Aorta (tissue), 5 donors: ENCODE data around the gene RSL24D1. TPM values are rescaled to one million over a fixed set of nuclear protein-coding genes. Genes with fewer than 3 reads are reported as not detected.

Experiments used
- ATAC-seq: fragments of 200-7000 bp; cut with Tn5 transposase; one replicate; pipeline ENCODE4 v1.9.1; 2022; ENCODE audit warnings: moderate library complexity; ENCODE audit not compliant: low FRiP score
- DNase-seq, 2 donors: peaks; one replicate each; pipeline ENCODE4 v3.0.0-alpha.2; 2020
- H3K27ac ChIP-seq, 2 donors: one replicate each; pipeline ENCODE4 v1.5.1; 2013; ENCODE audit warnings: low read length in 2 of 2, mild to moderate bottlenecking in 2 of 2, moderate library complexity in 2 of 2, control low read depth in 1 of 2, inconsistent platforms in 1 of 2, low read depth in 1 of 2
- H3K27me3 ChIP-seq, 2 donors: one replicate each; pipeline ENCODE4 v1.6.1; 2013; ENCODE audit warnings: control low read depth in 1 of 2, low read length in 1 of 2, mild to moderate bottlenecking in 1 of 2, moderate library complexity in 1 of 2; ENCODE audit not compliant: insufficient read depth in 2 of 2, control insufficient read depth in 1 of 2
- H3K36me3 ChIP-seq, 2 donors: one replicate each; pipeline ENCODE4 v1.6.1; 2013; ENCODE audit warnings: control low read depth in 1 of 2, low read length in 1 of 2, mild to moderate bottlenecking in 1 of 2; ENCODE audit not compliant: insufficient read depth in 2 of 2, control insufficient read depth in 1 of 2
- H3K4me1 ChIP-seq, 2 donors: one replicate each; pipeline ENCODE4 v1.6.1; 2013; ENCODE audit warnings: low read length in 2 of 2, control low read depth in 1 of 2, mild to moderate bottlenecking in 1 of 2, moderate library complexity in 1 of 2; ENCODE audit not compliant: insufficient read depth in 2 of 2, control insufficient read depth in 1 of 2
- H3K4me3 ChIP-seq, 2 donors: one replicate each; pipeline ENCODE4 v1.5.1; 2013; ENCODE audit warnings: low read length in 2 of 2, control low read depth in 1 of 2, mild to moderate bottlenecking in 1 of 2
- H3K9me3 ChIP-seq: one replicate; pipeline ENCODE4 v1.6.1; 2013; ENCODE audit warnings: mild to moderate bottlenecking, low read length; ENCODE audit not compliant: control insufficient read depth
- WGBS, 2 donors: extraction: QIAGEN DNeasy Blood & Tissue Kit; methylation state at CpG; one replicate each; pipeline ENCODE4 v1.1.7; 2013; 5-methylcytosine and 5-hydroxymethylcytosine counted together
- intact Hi-C, 2 donors: fragments of 100-400 bp; cut with DNase I; formaldehyde crosslinking; loops; one replicate each; pipeline versions ENCODE4 v1.14.2 to v1.15.0; 2022
- polyA plus RNA-seq, 2 donors: library from polyadenylated mRNA; stranded (reverse); fragments of 200-250 nt; gene quantifications; one replicate each; pipeline ENCODE4 v1.2.3, GENCODE V29; 2013
- total RNA-seq, 2 donors: library from RNA; stranded (reverse); fragmentation: NEBNext Ultra II Directional; extraction: Animal tissue kit (Norgen Biotek cat#: 25700); gene quantifications; one replicate each; pipeline ENCODE4 v1.2.1, GENCODE V29; 2021
- donor health status: healthy with polysubstance abuse.
- donor health status: Bipolar disorder and iron deficiency.
- donor health status: DM: no; HTN: no; CAD: no.
- donor health status: DM: no; HTN: no; CAD: no.
- donor health status: DM: yes; HTN: yes; CAD: no.

Gene RSL24D1
- total and polyA plus RNA-seq, 4 donors, result 64.9 to 204 (median 77.2) TPM

GRCh38 chr15:55224892-55225291 is 28.2 kb upstream of the RSL24D1 start:
- H3K36me3 ChIP-seq, result peaks cover 2 to 4% of the 10 kb centered on the region in 2 donors
- no peaks in the 10 kb centered on the region for H3K9me3 ChIP-seq
- DNase-seq, result no peak
- H3K27me3 ChIP-seq, result no peaks in the 10 kb centered on the region
- intact Hi-C loops, result no loop called here
- ATAC-seq, result no peak
- H3K27ac ChIP-seq, result no peak overlapping the region
- H3K4me1 ChIP-seq, result no peaks in the 10 kb centered on the region
- no peak overlapping the region for H3K4me3 ChIP-seq

- no peak overlapping the region for H3K4me3 ChIP-seq
- intact Hi-C loops, result no loop called here
- no peak overlapping the region for H3K27ac ChIP-seq
- no peaks in the 10 kb centered on the region for H3K27me3 ChIP-seq
- H3K4me1 ChIP-seq, result no peaks in the 10 kb centered on the region
- H3K9me3 ChIP-seq, result no peaks in the 10 kb centered on the region
- ATAC-seq, result no peak
- H3K36me3 ChIP-seq, result peaks cover 2 to 4% of the 10 kb centered on the region in 2 donors
- DNase-seq, result no peak
Observed at GRCh38 chr15:55222588-55222987, 25.8 kb upstream of the RSL24D1 start.

GRCh38 chr15:55221090-55222011 is 24.6 kb upstream of the RSL24D1 start:
- DNase-seq (no peak), ATAC-seq (peak; percentile 78)
- Histone ChIP-seq H3K27me3 (no peaks in the 10 kb centered on the region), H3K36me3 (peaks cover 2 to 3% of the 10 kb centered on the region in 2 donors), H3K9me3 (no peaks in the 10 kb centered on the region), H3K27ac (peak overlapping the region; percentile 61 to 78), H3K4me3 (no peak overlapping the region), H3K4me1 (no peaks in the 10 kb centered on the region)
- 51 to 54% methylated on average over 6 of the region's 6 CpGs for WGBS, 2 donors
- intact Hi-C loops, result loop anchor here in 1 of 2 donors (2.0 kb wide), 1 partner anchor 69 kb away; no protein-coding TSS in a partner anchor

GRCh38 chr15:55220606-55221005 is 23.9 kb upstream of the RSL24D1 start:
- ATAC-seq (no peak), DNase-seq (no peak)
- H3K4me3 ChIP-seq, result no peak overlapping the region
- intact Hi-C loops, result loop anchor here (1.0 to 2.0 kb wide), 2 partner anchors 69 to 70 kb away; partner anchors contain the start of gene RAB27A (in 1 of the 2)
- no peaks in the 10 kb centered on the region for H3K9me3 ChIP-seq
- H3K4me1 ChIP-seq, result no peaks in the 10 kb centered on the region
- H3K27me3 ChIP-seq, result no peaks in the 10 kb centered on the region
- H3K27ac ChIP-seq, result peak overlapping the region in 1 of 2 donors; percentile 61
- H3K36me3 ChIP-seq, result peaks cover 0 to 2% of the 10 kb centered on the region in 2 donors

GRCh38 chr15:55218056-55218455 is 21.3 kb upstream of the RSL24D1 start:
- ATAC-seq, result no peak
- Histone ChIP-seq H3K27me3 (no peaks in the 10 kb centered on the region), H3K36me3 (peaks cover 0 to 1% of the 10 kb centered on the region in 2 donors), H3K4me1 (no peaks in the 10 kb centered on the region), H3K27ac (no peak overlapping the region), H3K9me3 (no peaks in the 10 kb centered on the region), H3K4me3 (no peak overlapping the region)
- no peak for DNase-seq
- 52 to 54% methylated on average over 2 of the region's 2 CpGs for WGBS, 2 donors
- intact Hi-C loops, result loop anchor here in 1 of 2 donors (5.0 to 10.0 kb wide), 2 partner anchors 187 to 219 kb away; partner anchors contain the start of genes CCPG1 and PIERCE2

- WGBS, 2 donors, result 95 to 97% methylated on average over 4 of the region's 4 CpGs
- DNase-seq (no peak), ATAC-seq (no peak)
- Histone ChIP-seq H3K27me3 (no peaks in the 10 kb centered on the region), H3K9me3 (no peaks in the 10 kb centered on the region), H3K27ac (no peak overlapping the region), H3K4me1 (no peaks in the 10 kb centered on the region), H3K36me3 (peaks cover 0 to 4% of the 10 kb centered on the region in 2 donors), H3K4me3 (no peak overlapping the region)
- intact Hi-C loops, result no loop called here
Observed at GRCh38 chr15:55204464-55204863, 7.7 kb upstream of the RSL24D1 start.

- H3K4me1 ChIP-seq, result no peaks in the 10 kb centered on the region
- H3K36me3 ChIP-seq, result peaks cover 0 to 2% of the 10 kb centered on the region in 2 donors
- intact Hi-C loops, result no loop called here
- no peak for DNase-seq
- no peak overlapping the region for H3K4me3 ChIP-seq
- H3K27me3 ChIP-seq, result no peaks in the 10 kb centered on the region
- no peaks in the 10 kb centered on the region for H3K9me3 ChIP-seq
- no peak overlapping the region for H3K27ac ChIP-seq
- no peak for ATAC-seq
- 95 to 100% methylated on average over 1 of the region's 1 CpG for WGBS, 2 donors
Observed at GRCh38 chr15:55202206-55202605, 5.5 kb upstream of the RSL24D1 start.

GRCh38 chr15:55198706-55199105 is 2.0 kb upstream of the RSL24D1 start:
- Histone ChIP-seq H3K36me3 (no peaks in the 10 kb centered on the region), H3K4me3 (no peak overlapping the region), H3K27me3 (no peaks in the 10 kb centered on the region), H3K9me3 (no peaks in the 10 kb centered on the region), H3K4me1 (peaks cover 3 to 5% of the 10 kb centered on the region in 2 donors), H3K27ac (no peak overlapping the region)
- ATAC-seq (no peak), DNase-seq (no peak)
- intact Hi-C loops, result no loop called here
- 95 to 98% methylated on average over 3 of the region's 3 CpGs for WGBS, 2 donors

- WGBS, 2 donors, result 44 to 59% methylated on average over 4 of the region's 4 CpGs
- H3K27ac ChIP-seq, result peak overlapping the region in 1 of 2 donors; percentile 78
Observed at GRCh38 chr15:55197719-55198118, 978 bp upstream of the RSL24D1 start.

More at GRCh38 chr15:55197719-55198118, 978 bp upstream of the RSL24D1 start:
- intact Hi-C loops, result loop anchor here in 1 of 2 donors (1.0 kb wide), 1 partner anchor 92 kb away; the partner anchor contains the start of gene RAB27A
- ATAC-seq (no peak), DNase-seq (no peak)
- Histone ChIP-seq H3K4me3 (peak overlapping the region; percentile 52 to 97), H3K27me3 (no peaks in the 10 kb centered on the region), H3K36me3 (no peaks in the 10 kb centered on the region), H3K4me1 (peaks cover 3 to 5% of the 10 kb centered on the region in 2 donors), H3K9me3 (no peaks in the 10 kb centered on the region)
